Astrocyte (in vitro differentiated cells and primary cell): Measurements from ENCODE around the gene EXOSC7. TPM values are rescaled to one million over a fixed set of nuclear protein-coding genes. Genes with fewer than 3 reads are reported as not detected.

Experiments
- DNase-seq: peaks from one replicate; pipeline ENCODE4 v3.0.0-alpha.2; 2010; ENCODE audit warnings: low read depth
- FAIRE-seq: peaks from 2 replicates; lab custom pipeline; 2011; peaks lifted over from hg19 to GRCh38; lab: Jason Lieb, UNC
- H2AFZ ChIP-seq: 2 replicates; pipeline ENCODE4 v1.6.0; 2012; ENCODE audit warnings: low read depth, low read length, inconsistent platforms
- H3K27ac ChIP-seq: 2 replicates; pipeline ENCODE4 v1.5.1; 2011; ENCODE audit warnings: low read depth, low read length, inconsistent platforms
- H3K27me3 ChIP-seq: 2 replicates; pipeline ENCODE4 v1.6.0; 2011; ENCODE audit warnings: low read length, inconsistent platforms; ENCODE audit not compliant: insufficient read depth
- H3K36me3 ChIP-seq: 2 replicates; pipeline ENCODE4 v1.5.1; 2011; ENCODE audit warnings: low read length, inconsistent platforms; ENCODE audit not compliant: insufficient read depth
- H3K4me1 ChIP-seq: 2 replicates; pipeline ENCODE4 v1.5.1; 2011; ENCODE audit warnings: low read length, inconsistent platforms; ENCODE audit not compliant: insufficient read depth
- H3K4me2 ChIP-seq: 2 replicates; pipeline ENCODE4 v1.6.0; 2012; ENCODE audit warnings: low read length, inconsistent platforms
- H3K4me3 ChIP-seq: 2 replicates; pipeline ENCODE4 v1.5.1; 2011; ENCODE audit warnings: low read depth, mild to moderate bottlenecking, low read length, inconsistent platforms; ENCODE audit not compliant: insufficient read depth
- H3K79me2 ChIP-seq: 2 replicates; pipeline ENCODE4 v1.6.0; 2012; ENCODE audit warnings: mild to moderate bottlenecking, low read length, inconsistent platforms; ENCODE audit not compliant: insufficient read depth
- H3K9ac ChIP-seq: 2 replicates; pipeline ENCODE4 v1.6.0; 2012; ENCODE audit warnings: mild to moderate bottlenecking, low read length, inconsistent platforms
- H3K9me3 ChIP-seq: 2 replicates; pipeline ENCODE4 v1.5.1; 2012; ENCODE audit warnings: low read depth, mild to moderate bottlenecking, low read length, inconsistent platforms; ENCODE audit not compliant: insufficient read depth
- H4K20me1 ChIP-seq: 2 replicates; pipeline ENCODE4 v1.6.0; 2012; ENCODE audit warnings: low read length, inconsistent platforms; ENCODE audit not compliant: insufficient read depth
- H3K27ac Mint-ChIP-seq: one replicate; pipeline ENCODE4 v1.8.0; 2021; ENCODE audit warnings: mild to moderate bottlenecking, mixed read lengths; ENCODE audit not compliant: unreplicated experiment
- H3K27me3 Mint-ChIP-seq: one replicate; pipeline ENCODE4 v1.8.0; 2021; ENCODE audit warnings: low read depth, mixed read lengths; ENCODE audit not compliant: unreplicated experiment
- H3K36me3 Mint-ChIP-seq: one replicate; pipeline ENCODE4 v1.8.0; 2021; ENCODE audit warnings: low read depth, mixed read lengths; ENCODE audit not compliant: unreplicated experiment
- H3K4me1 Mint-ChIP-seq: one replicate; pipeline ENCODE4 v1.8.0; 2021; ENCODE audit warnings: low read depth, mixed read lengths; ENCODE audit not compliant: unreplicated experiment
- H3K4me3 Mint-ChIP-seq: one replicate; pipeline ENCODE4 v1.8.0; 2021; ENCODE audit warnings: mild to moderate bottlenecking, moderate library complexity, mixed read lengths; ENCODE audit not compliant: unreplicated experiment
- H3K9me3 Mint-ChIP-seq: one replicate; pipeline ENCODE4 v1.8.0; 2021; ENCODE audit warnings: mild to moderate bottlenecking, mixed read lengths; ENCODE audit not compliant: unreplicated experiment
- EZH2 ChIP-seq: IDR thresholded peaks from 2 replicates; pipeline ENCODE4 v1.6.1; 2012; ENCODE audit warnings: mild to moderate bottlenecking, low read length, inconsistent platforms; ENCODE audit not compliant: insufficient read depth
- total RNA-seq: library from RNA; stranded (reverse); gene quantifications from 2 replicates; pipeline ENCODE4 v1.2.1, GENCODE V29; 2021
- TF ChIP-seq, protein P1 (sequence below): IDR thresholded peaks from 2 replicates; pipeline ENCODE4 v1.5.1; 2011; ENCODE audit warnings: low read depth, mild to moderate bottlenecking, inconsistent platforms, low read length, moderate library complexity; ENCODE audit not compliant: insufficient read depth

EXOSC7 gene
- total RNA-seq, 1 donor from 2014 or later, result 38.6 TPM

DNA sequence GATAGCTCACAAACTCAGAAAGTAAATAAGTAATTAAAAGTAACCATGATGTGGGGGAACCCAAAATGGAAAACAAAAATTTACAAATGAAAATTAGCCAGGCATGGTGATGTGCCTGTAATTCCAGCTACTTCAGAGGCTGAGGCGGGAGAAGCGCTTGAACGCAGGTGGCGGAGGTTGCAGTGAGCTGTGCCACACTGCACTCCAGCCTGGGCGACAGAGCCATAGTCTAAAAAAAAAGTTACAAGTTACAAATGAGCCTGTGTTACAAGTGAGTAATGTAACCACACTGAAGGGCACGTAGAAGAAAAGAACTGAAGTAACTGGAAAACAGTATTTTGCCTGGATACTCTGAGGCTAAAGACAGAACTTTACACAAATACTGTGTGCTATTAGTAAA, 11.3 kb downstream of the EXOSC7 start:
- Histone ChIP-seq H4K20me1 (peaks cover 77% of the 10 kb centered on the region), H3K4me2 (no peak overlapping the region), H3K4me1 (no peaks in the 10 kb centered on the region), H3K4me3 (no peak overlapping the region), H2AFZ (no peak overlapping the region), H3K79me2 (peaks cover 55% of the 10 kb centered on the region), H3K27ac (no peak overlapping the region), H3K9me3 (no peaks in the 10 kb centered on the region), H3K27me3 (no peaks in the 10 kb centered on the region), H3K36me3 (peaks cover 7% of the 10 kb centered on the region), H3K9ac (no peak overlapping the region)
- peaks cover 27% of the 10 kb centered on the region for H3K4me1 Mint-ChIP-seq
- no peak overlapping the region for H3K27ac Mint-ChIP-seq
- no peaks in the 10 kb centered on the region for H3K9me3 Mint-ChIP-seq
- FAIRE-seq, result no peak
- TF ChIP-seq, protein P1, sequence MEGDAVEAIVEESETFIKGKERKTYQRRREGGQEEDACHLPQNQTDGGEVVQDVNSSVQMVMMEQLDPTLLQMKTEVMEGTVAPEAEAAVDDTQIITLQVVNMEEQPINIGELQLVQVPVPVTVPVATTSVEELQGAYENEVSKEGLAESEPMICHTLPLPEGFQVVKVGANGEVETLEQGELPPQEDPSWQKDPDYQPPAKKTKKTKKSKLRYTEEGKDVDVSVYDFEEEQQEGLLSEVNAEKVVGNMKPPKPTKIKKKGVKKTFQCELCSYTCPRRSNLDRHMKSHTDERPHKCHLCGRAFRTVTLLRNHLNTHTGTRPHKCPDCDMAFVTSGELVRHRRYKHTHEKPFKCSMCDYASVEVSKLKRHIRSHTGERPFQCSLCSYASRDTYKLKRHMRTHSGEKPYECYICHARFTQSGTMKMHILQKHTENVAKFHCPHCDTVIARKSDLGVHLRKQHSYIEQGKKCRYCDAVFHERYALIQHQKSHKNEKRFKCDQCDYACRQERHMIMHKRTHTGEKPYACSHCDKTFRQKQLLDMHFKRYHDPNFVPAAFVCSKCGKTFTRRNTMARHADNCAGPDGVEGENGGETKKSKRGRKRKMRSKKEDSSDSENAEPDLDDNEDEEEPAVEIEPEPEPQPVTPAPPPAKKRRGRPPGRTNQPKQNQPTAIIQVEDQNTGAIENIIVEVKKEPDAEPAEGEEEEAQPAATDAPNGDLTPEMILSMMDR, result no peak
- TF ChIP-seq EZH2, result no peak
- H3K4me3 Mint-ChIP-seq, result peak overlapping the region; percentile 66
- H3K36me3 Mint-ChIP-seq, result peaks cover 26% of the 10 kb centered on the region
- no peaks in the 10 kb centered on the region for H3K27me3 Mint-ChIP-seq
- no peak for DNase-seq

DNA sequence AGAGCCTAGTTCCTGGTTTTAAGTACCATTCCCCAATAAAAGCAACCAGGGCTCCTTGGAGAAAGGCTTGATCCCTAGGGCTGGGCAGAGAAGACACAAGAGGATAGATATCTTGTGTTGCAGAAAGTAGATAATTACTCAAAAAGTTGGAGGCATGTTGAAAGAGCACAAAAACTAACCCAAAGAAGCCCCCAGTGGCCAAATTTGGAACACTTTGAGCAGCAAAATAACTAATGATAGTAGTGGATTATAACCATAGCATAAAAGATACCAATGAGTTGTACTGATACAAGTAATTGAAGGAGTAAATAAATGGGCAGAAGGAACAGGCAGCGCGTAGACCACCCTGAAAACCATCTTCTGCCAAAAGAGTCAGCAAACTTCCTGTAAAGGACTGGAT, 12.0 kb downstream of the EXOSC7 start:
- peaks cover 30% of the 10 kb centered on the region for H3K36me3 Mint-ChIP-seq
- no peak for TF ChIP-seq EZH2
- TF ChIP-seq, protein P1, result peak; percentile 54
- H2AFZ ChIP-seq, result no peak overlapping the region

DNA sequence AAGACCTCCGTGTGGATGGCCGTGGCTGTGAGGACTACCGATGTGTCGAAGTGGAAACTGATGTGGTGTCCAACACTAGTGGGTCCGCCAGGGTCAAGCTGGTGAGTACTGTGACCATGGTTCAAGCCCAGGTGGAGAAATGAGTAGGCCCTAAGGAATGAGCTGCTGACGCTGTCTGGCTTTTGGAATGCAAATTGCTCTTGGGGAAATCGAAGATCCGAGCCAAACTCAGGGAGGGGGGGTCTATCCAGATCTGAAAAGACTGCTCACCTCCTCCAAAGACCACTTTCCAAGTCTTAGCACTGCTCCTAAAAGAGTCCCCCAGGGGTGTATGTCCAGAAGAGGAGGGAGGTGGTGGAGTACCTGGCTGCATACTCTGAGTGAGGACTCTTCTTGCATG, 13.1 kb downstream of the EXOSC7 start:
- Mint-ChIP-seq H3K36me3 (peaks cover 28% of the 10 kb centered on the region), H3K9me3 (no peaks in the 10 kb centered on the region), H3K4me3 (peak overlapping the region; percentile 34), H3K4me1 (peaks cover 41% of the 10 kb centered on the region), H3K27ac (no peak overlapping the region), H3K27me3 (no peaks in the 10 kb centered on the region)
- no peak overlapping the region for H3K4me3 ChIP-seq
- FAIRE-seq (no peak), DNase-seq (peak; percentile 24)
- H3K79me2 ChIP-seq, result peaks cover 37% of the 10 kb centered on the region
- H2AFZ ChIP-seq, result no peak overlapping the region
- TF ChIP-seq EZH2, result no peak
- TF ChIP-seq, protein P1, result no peak
- H4K20me1 ChIP-seq, result peaks cover 75% of the 10 kb centered on the region
- no peak overlapping the region for H3K4me2 ChIP-seq
- H3K9ac ChIP-seq, result no peak overlapping the region
- H3K27ac ChIP-seq, result no peak overlapping the region
- H3K36me3 ChIP-seq, result peaks cover 7% of the 10 kb centered on the region
- no peaks in the 10 kb centered on the region for H3K27me3 ChIP-seq
- H3K4me1 ChIP-seq, result peaks cover 12% of the 10 kb centered on the region
- no peaks in the 10 kb centered on the region for H3K9me3 ChIP-seq

More for the DNA sequence above, 12.0 kb downstream of the EXOSC7 start:
- Mint-ChIP-seq H3K27me3 (no peaks in the 10 kb centered on the region), H3K27ac (no peak overlapping the region), H3K9me3 (no peaks in the 10 kb centered on the region), H3K4me1 (peaks cover 32% of the 10 kb centered on the region), H3K4me3 (no peak overlapping the region)
- Histone ChIP-seq H3K79me2 (peaks cover 48% of the 10 kb centered on the region), H3K36me3 (peaks cover 7% of the 10 kb centered on the region), H4K20me1 (peaks cover 77% of the 10 kb centered on the region), H3K4me2 (no peak overlapping the region), H3K4me3 (no peak overlapping the region), H3K4me1 (peaks cover 3% of the 10 kb centered on the region), H3K27ac (no peak overlapping the region), H3K27me3 (no peaks in the 10 kb centered on the region), H3K9ac (no peak overlapping the region), H3K9me3 (no peaks in the 10 kb centered on the region)
- FAIRE-seq (no peak), DNase-seq (no peak)
